Right lobe of liver (tissue), 6 donors: ENCODE results near the gene GSTA5. TPM values are rescaled to one million over a fixed set of nuclear protein-coding genes. Genes with fewer than 3 reads are reported as not detected.
"Not testable (repeated sequence)": the region's sequence is repeated elsewhere in the genome, so short reads cannot be mapped to it uniquely, and the experiment has no call there.

Experiments
- ATAC-seq, 4 donors: fragments of 200-7000 bp; cut with Tn5 transposase; one replicate each; pipeline ENCODE4 v1.9.1; 2020; ENCODE audit warnings: mild to moderate bottlenecking in 4 of 4, moderate library complexity in 4 of 4
- DNase-seq, 3 donors: peaks; one replicate each; pipeline ENCODE4 v3.0.0-alpha.2; 2020
- H3K27ac ChIP-seq, 3 donors: fragments of 200-600 bp; one replicate each; pipeline ENCODE4 v1.8.0; 2022
- H3K27me3 ChIP-seq, 2 donors: fragments of 200-600 bp; one replicate each; pipeline ENCODE4 v1.8.0; 2022
- H3K36me3 ChIP-seq, 4 donors: fragments of 200-600 bp; sonication (generic) in 1 of 4; one replicate each; pipeline versions ENCODE4 v1.5.1 to v1.8.0; 2017 to 2022; ENCODE audit warnings: control low read depth in 1 of 4
- H3K4me1 ChIP-seq, 4 donors: fragments of 200-600 bp; sonication (generic) in 1 of 4; one replicate each; pipeline versions ENCODE4 v1.5.1 to v1.8.0; 2017 to 2022; ENCODE audit warnings: control low read depth in 1 of 4
- H3K4me3 ChIP-seq, 3 donors: fragments of 200-600 bp; one replicate each; pipeline ENCODE4 v1.8.0; 2022
- H3K9me3 ChIP-seq, 4 donors: fragments of 200-600 bp; sonication (generic) in 1 of 4; one replicate each; pipeline versions ENCODE4 v1.5.1 to v1.8.0; 2017 to 2022; ENCODE audit warnings: control low read depth in 1 of 4
- POLR2A ChIP-seq: fragments of 450-650 bp; IDR thresholded peaks from one replicate; pipeline ENCODE4 v1.6.1; 2017; ENCODE audit warnings: antibody characterized with exemption, mild to moderate bottlenecking
- WGBS: methylation state at CpG from one replicate; pipeline ENCODE4 v1.1.6; 2018; ENCODE audit warnings: low coverage, low lambda C conversion rate; ENCODE audit not compliant: insufficient coverage; ENCODE audit errors: missing lambda C conversion rate; 5-methylcytosine and 5-hydroxymethylcytosine counted together
- intact Hi-C, 2 donors: fragments of 100-400 bp; cut with DNase I; formaldehyde crosslinking; loops; one replicate each; pipeline versions ENCODE4 v1.11.2 to v1.14.1; 2022
- total RNA-seq, 6 experiments: library from RNA; depleted of rRNA in 2 of 6; stranded (reverse); fragments of >200 nt in 2 of 6; fragmentation: NEBNext Ultra II Directional in 3 of 6; extraction: Animal tissue kit (Norgen Biotek cat#: 25700) in 3 of 6; gene quantifications; one replicate each; pipeline versions ENCODE4 v1.1.0 to v1.2.4, GENCODE V29; 2016 to 2023
- TF ChIP-seq, protein P1 (sequence below), 4 donors: fragments of 200-600 bp in 3 of 4; fragments of 450-650 bp in 1 of 4; IDR thresholded peaks; one replicate each; pipeline versions ENCODE4 v1.5.1 to v1.8.0; 2016 to 2022; ENCODE audit warnings: antibody characterized with exemption in 4 of 4, mild to moderate bottlenecking in 2 of 4
- donor health status: DM: no; HTN: yes; CAD: no.
- donor health status: DM: no; HTN: no; CAD: no.
- donor health status: DM: no; HTN: no; CAD: no.
- donor health status: DM: no; HTN: yes; CAD: no.
- donor health status: DM: no; HTN: yes; CAD: no.

GSTA5 gene
- total RNA-seq, 6 experiments from 2014 or later, result not detected

DNA sequence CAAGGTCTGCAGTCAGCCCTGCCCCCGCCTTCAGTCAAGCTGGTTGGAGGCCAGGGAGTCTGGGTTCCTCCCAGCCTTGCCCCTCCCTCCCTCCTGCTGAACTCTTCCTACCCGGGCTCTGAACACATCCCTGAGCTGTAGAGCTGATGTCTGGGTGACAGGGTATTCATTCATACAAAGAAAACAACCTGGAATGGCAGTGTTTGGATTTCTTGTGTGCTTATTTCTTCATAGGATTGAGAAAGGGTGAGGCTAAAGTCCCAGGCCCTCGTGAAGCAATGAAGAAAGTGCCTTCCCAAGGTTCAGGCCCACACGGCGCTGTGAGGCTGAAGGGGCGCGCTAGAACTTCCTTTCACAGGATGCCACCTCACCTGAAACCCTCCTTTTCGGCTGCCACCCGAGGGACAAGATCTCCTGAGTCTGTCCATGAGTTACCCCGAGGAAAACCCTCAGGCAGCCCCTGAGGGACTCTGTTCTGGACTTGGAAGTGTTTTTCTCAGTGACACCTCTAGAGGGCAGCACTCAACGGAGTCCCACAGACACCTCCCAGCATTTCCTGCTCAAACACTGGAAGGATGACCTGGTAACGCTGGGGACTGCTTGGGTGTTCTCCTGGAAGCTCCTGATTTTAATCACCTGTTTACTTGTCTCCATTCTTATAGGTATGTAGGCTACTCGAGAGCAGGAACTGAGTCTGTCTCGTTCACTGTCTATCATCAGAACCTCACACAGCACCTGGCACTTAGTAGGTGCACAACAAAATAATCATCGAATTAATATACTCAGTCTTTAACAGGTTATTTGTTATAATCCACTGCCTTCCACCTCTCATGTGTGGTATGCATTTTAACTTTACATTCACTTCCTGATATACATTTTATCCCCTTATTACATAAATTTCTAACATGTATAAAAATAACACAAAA is 25.2 kb downstream of the GSTA5 start:
- H3K27me3 ChIP-seq, result no peaks in the 10 kb centered on the region

DNA sequence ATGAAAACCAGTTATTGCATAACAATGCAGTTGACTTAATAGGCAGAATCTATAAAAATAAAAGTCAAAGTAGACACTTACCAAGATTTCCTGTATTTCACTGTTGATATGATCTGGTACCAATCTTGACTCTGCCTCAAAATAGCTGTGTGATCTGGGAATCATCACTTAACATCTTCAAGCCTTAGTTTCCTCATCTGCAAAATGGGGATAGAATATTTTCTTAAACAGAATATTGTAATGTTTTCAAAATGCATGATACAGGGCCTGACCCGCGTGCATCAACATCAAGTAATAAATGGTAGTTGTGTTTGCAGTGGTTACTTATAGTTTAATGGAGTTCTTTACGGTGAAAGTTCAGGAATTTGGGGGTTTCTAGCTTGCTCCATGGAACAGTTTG is 26.1 kb downstream of the GSTA5 start:
- H3K9me3 ChIP-seq, H3K36me3 ChIP-seq, DNase-seq, H3K27me3 ChIP-seq, intact Hi-C loops, ATAC-seq, H3K4me3 ChIP-seq: not testable (repeated sequence)
- Histone ChIP-seq H3K27ac (peak overlapping the region in 1 of 3 donors; percentile 90), H3K4me1 (peaks cover 0 to 23% (median 0%) of the 10 kb centered on the region in 4 donors)
- WGBS, result 72% methylated on average over 3 of the region's 3 CpGs

More for the DNA sequence above, 25.2 kb downstream of the GSTA5 start:
- no peak for TF ChIP-seq POLR2A
- TF ChIP-seq, protein P1, sequence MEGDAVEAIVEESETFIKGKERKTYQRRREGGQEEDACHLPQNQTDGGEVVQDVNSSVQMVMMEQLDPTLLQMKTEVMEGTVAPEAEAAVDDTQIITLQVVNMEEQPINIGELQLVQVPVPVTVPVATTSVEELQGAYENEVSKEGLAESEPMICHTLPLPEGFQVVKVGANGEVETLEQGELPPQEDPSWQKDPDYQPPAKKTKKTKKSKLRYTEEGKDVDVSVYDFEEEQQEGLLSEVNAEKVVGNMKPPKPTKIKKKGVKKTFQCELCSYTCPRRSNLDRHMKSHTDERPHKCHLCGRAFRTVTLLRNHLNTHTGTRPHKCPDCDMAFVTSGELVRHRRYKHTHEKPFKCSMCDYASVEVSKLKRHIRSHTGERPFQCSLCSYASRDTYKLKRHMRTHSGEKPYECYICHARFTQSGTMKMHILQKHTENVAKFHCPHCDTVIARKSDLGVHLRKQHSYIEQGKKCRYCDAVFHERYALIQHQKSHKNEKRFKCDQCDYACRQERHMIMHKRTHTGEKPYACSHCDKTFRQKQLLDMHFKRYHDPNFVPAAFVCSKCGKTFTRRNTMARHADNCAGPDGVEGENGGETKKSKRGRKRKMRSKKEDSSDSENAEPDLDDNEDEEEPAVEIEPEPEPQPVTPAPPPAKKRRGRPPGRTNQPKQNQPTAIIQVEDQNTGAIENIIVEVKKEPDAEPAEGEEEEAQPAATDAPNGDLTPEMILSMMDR (IDR thresholded peaks at IDR 0.05), result peak; percentile 69 to 79 (median 76)
- no peaks in the 10 kb centered on the region for H3K36me3 ChIP-seq
- H3K27ac ChIP-seq, result peak overlapping the region in 1 of 3 donors; percentile 90
- DNase-seq (peak; percentile 29 to 78 (median 67)), ATAC-seq (peak; percentile 94 to 97 (median 96))
- H3K4me3 ChIP-seq, result peak overlapping the region in 2 of 3 donors; percentile 12 to 53
- H3K9me3 ChIP-seq, result no peaks in the 10 kb centered on the region
- intact Hi-C loops, result no loop called here
- 6% methylated on average over 8 of the region's 15 CpGs for WGBS
- H3K4me1 ChIP-seq, result peaks cover 0 to 23% (median 0%) of the 10 kb centered on the region in 4 donors

DNA sequence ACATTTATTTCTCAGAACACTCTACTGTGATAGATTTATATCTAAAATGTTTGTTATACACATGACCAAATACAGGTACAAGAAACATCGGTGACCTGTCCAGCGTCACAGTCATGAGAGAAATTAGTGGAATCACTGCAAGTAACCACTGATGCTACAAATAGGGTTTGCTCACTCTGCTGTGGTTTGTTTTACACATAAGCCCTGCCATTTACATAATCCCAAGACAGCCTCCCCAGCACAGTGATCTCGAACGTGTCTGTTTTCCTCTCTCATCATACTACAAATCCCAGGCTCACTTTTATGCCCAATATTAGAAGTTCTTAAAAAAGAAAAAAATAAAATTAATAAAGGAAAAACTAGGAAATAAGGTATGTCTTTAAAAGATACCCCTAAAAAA is 30.8 kb downstream of the GSTA5 start:
- H3K36me3 ChIP-seq, H3K4me3 ChIP-seq, H3K27me3 ChIP-seq, H3K27ac ChIP-seq, DNase-seq, ATAC-seq, H3K9me3 ChIP-seq, intact Hi-C loops, H3K4me1 ChIP-seq: not testable (repeated sequence)
- 80% methylated on average over 4 of the region's 4 CpGs for whole genome bisulfite sequencing

DNA sequence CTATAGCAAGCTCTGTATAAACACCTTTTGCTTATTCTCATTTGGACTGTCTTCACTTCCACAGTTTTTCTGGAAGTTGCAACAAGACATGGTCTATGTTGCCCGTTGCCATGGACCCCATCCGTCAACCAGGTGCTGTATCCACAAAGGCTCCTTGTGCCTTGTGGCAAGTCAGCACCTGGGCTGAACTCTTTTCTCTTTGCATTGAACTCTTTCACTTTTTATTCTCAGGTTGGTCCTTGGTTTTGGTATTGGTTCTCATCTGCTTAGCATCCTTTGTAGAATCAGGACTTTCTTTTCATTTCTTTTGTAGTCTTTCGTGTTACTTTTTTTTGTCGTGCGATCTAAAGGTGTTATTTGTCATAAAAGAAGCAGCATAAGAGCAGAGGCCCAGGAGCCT is 32.0 kb downstream of the GSTA5 start:
- Histone ChIP-seq H3K36me3 (no peaks in the 10 kb centered on the region), H3K4me3 (no peak overlapping the region), H3K4me1 (peaks cover 0 to 7% (median 0%) of the 10 kb centered on the region in 4 donors), H3K27me3 (no peaks in the 10 kb centered on the region), H3K27ac (no peak overlapping the region), H3K9me3 (no peaks in the 10 kb centered on the region)
- no peak for DNase-seq
- TF ChIP-seq, protein P1 (IDR thresholded peaks at IDR 0.05), result no peak
- no peak for TF ChIP-seq POLR2A
- intact Hi-C loops, result no loop called here
- ATAC-seq, result no peak
- 93% methylated on average over 5 of the region's 5 CpGs for WGBS

DNA sequence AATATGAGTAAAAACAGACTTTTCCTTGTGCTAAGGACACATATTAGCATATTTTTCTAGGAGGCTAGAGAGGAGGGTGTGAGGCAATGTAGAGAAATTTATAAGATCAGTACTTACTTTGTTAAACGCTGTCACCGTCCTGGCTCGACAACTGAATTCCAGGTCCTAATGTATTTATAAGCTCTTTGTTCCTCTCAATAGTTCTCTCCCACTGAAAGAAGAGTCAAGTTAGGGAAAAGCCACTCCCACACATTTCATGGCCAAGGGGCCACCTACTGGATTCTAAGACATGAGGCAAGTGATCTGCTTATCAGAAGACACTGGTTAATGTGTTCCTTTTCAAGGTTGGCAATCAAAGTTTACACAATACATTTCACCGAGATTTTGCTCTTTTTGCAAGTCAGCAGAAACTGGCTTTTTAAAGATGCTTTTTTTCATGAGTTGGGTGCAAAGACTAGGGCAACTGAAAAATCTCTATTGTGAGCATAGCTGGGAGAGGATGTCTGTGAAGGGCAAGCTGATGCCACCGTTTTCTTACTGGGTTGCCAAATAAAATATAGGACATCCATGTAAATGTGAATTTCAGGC is 36.9 kb downstream of the GSTA5 start, which contains the start of gene GSTA1:
Gene GSTA1, minus strand, starts transcription at position 149 of the 588 bp plus-strand sequence. CDS start 4,549 bp downstream, outside the sequence.
- intact Hi-C loops, H3K4me1 ChIP-seq, H3K9me3 ChIP-seq, DNase-seq, H3K27me3 ChIP-seq: not testable (repeated sequence)
- Histone ChIP-seq H3K27ac (peak within 1 kb of the TSS in 2 of 3 donors; percentile 47 to 74), H3K36me3 (peaks cover 0 to 16% (median 0%) of the 10 kb centered on the region in 4 donors), H3K4me3 (peak within 1 kb of the TSS in 2 of 3 donors; percentile 44 to 64)
- 16% methylated on average over 5 of the region's 5 CpGs for WGBS
- ATAC-seq, result peak; percentile 15 to 70 (median 31)
